SW 1271 (cell line): ENCODE results near the gene ZNF331.

Experiments
- DNase-seq, 2 experiments: peaks; one replicate each; lab custom pipeline; 2025; lab: John Stamatoyannopoulos, UW

ZNF331 gene

GRCh38 chr19:53571339-53571738 is 33.4 kb downstream of the ZNF331 start:
- no peak for DNase-seq

GRCh38 chr19:53576941-53577653 is 39.2 kb downstream of the ZNF331 start:
- no peak for DNase-seq

GRCh38 chr19:53577968-53578367 is 40.0 kb downstream of the ZNF331 start:
- no peak for DNase-seq

GRCh38 chr19:53579518-53579917 is 41.6 kb downstream of the ZNF331 start:
- DNase-seq: no peak

GRCh38 chr19:53580871-53581835 is 43.2 kb downstream of the ZNF331 start:
- DNase-seq: no peak

- DNase-seq: no peak
Measured at GRCh38 chr19:53581871-53582279, 43.9 kb downstream of the ZNF331 start.

GRCh38 chr19:53583181-53583580 is 45.2 kb downstream of the ZNF331 start:
- DNase-seq: no peak

- no peak for DNase-seq
Measured at GRCh38 chr19:53586277-53586691, 48.3 kb downstream of the ZNF331 start.

GRCh38 chr19:53594811-53595509 is 57.0 kb downstream of the ZNF331 start:
- DNase-seq: no peak

- no peak for DNase-seq
Measured at GRCh38 chr19:53595510-53595867, 57.5 kb downstream of the ZNF331 start.

GRCh38 chr19:53596056-53596455 is 58.1 kb downstream of the ZNF331 start:
- no peak for DNase-seq

- no peak for DNase-seq
Measured at GRCh38 chr19:53597023-53597422, 59.1 kb downstream of the ZNF331 start.

GRCh38 chr19:53598361-53598760 is 60.4 kb downstream of the ZNF331 start:
- no peak for DNase-seq

- DNase-seq: no peak
Measured at GRCh38 chr19:53600217-53600616, 62.3 kb downstream of the ZNF331 start.

- no peak for DNase-seq
Measured at GRCh38 chr19:53606031-53606430, 68.1 kb downstream of the ZNF331 start.

GRCh38 chr19:53608381-53608780 is 70.4 kb downstream of the ZNF331 start:
- DNase-seq: no peak

GRCh38 chr19:53612762-53613526 is 75.0 kb downstream of the ZNF331 start:
- DNase-seq: no peak

GRCh38 chr19:53621885-53622740 is 84.2 kb downstream of the ZNF331 start:
- no peak for DNase-seq

- DNase-seq: no peak
Measured at GRCh38 chr19:53624771-53625545, 87.0 kb downstream of the ZNF331 start.

GRCh38 chr19:53626486-53626885 is 88.5 kb downstream of the ZNF331 start:
- no peak for DNase-seq
